Calu3 (cell line): Measurements from ENCODE around the gene MILR1. TPM values are rescaled to one million over a fixed set of nuclear protein-coding genes. Genes with fewer than 3 reads are reported as not detected.
A peak's percentile ranks its signal among the peaks of the same experiment; 100 is the strongest.

Source experiments
- BruUV-seq: library from RNA; stranded (reverse); fragments of 400-500 nt; replicated peaks from 2 replicates; lab custom pipeline; 2021; lab: Mats Ljungman, UMichigan
- CTCF ChIA-PET: fragments of 300-600 bp; sonication (Branson Sonifier 250); formaldehyde crosslinking; loops from one replicate; lab custom pipeline; 2022; ENCODE audit warnings: antibody characterized with exemption; lab: Charles Lee
- DNase-seq: peaks from one replicate; pipeline ENCODE4 v3.0.0; 2022
- H3K27ac Mint-ChIP-seq: one replicate; pipeline ENCODE4 v1.8.0; 2022; ENCODE audit warnings: mixed read lengths; ENCODE audit not compliant: unreplicated experiment
- H3K27me3 Mint-ChIP-seq: one replicate; pipeline ENCODE4 v1.8.0; 2022; ENCODE audit warnings: mixed read lengths; ENCODE audit not compliant: unreplicated experiment
- H3K36me3 Mint-ChIP-seq: one replicate; pipeline ENCODE4 v1.8.0; 2022; ENCODE audit warnings: mild to moderate bottlenecking, moderate library complexity, mixed read lengths; ENCODE audit not compliant: insufficient read depth, unreplicated experiment
- H3K4me1 Mint-ChIP-seq: one replicate; pipeline ENCODE4 v1.8.0; 2022; ENCODE audit warnings: mild to moderate bottlenecking, low read depth, mixed read lengths; ENCODE audit not compliant: unreplicated experiment
- H3K4me3 Mint-ChIP-seq: one replicate; pipeline ENCODE4 v1.8.0; 2022; ENCODE audit warnings: mild to moderate bottlenecking, low read depth, moderate library complexity, mixed read lengths; ENCODE audit not compliant: unreplicated experiment
- H3K9me3 Mint-ChIP-seq: one replicate; pipeline ENCODE4 v1.8.0; 2022; ENCODE audit warnings: low read depth, mixed read lengths; ENCODE audit not compliant: unreplicated experiment
- CTCF ChIP-seq: fragments of 200-600 bp; IDR thresholded peaks from one replicate; pipeline ENCODE4 v1.8.0; 2022; ENCODE audit warnings: antibody characterized with exemption; ENCODE audit not compliant: unreplicated experiment
- intact Hi-C: fragments of 100-400 bp; cut with micrococcal nuclease; formaldehyde crosslinking; loops from one replicate; pipeline ENCODE4 v1.10.0; 2022; ENCODE audit not compliant: unreplicated experiment
- total RNA-seq: library from RNA; stranded (reverse); gene quantifications from 2 replicates; pipeline ENCODE4 v1.2.3, GENCODE V29; 2022

The MILR1 gene
- total RNA-seq, 1 experiment from 2014 or later: 7.6 TPM

- H3K36me3 Mint-ChIP-seq: no peaks in the 10 kb centered on the region
- no peak for TF ChIP-seq CTCF
- no peaks in the 10 kb centered on the region for H3K9me3 Mint-ChIP-seq
- no TSS peak for BruUV-seq
- no peaks in the 10 kb centered on the region for H3K4me1 Mint-ChIP-seq
- CTCF ChIA-PET: interaction anchor here (0.6 to 0.7 kb wide), 2 partner anchors 17 to 918 kb away, joined by 3 read pairs; no protein-coding TSS in a partner anchor
- H3K27ac Mint-ChIP-seq: no peak overlapping the region
- H3K27me3 Mint-ChIP-seq: no peaks in the 10 kb centered on the region
- intact Hi-C loops: no loop called here
- DNase-seq: no peak
- H3K4me3 Mint-ChIP-seq: no peak overlapping the region
Observed at GRCh38 chr17:64401941-64402340, 47.0 kb upstream of the MILR1 start.

GRCh38 chr17:64402469-64402868, 46.4 kb upstream of the MILR1 start:
- Mint-ChIP-seq H3K9me3 (no peaks in the 10 kb centered on the region), H3K36me3 (no peaks in the 10 kb centered on the region), H3K27me3 (no peaks in the 10 kb centered on the region), H3K4me1 (no peaks in the 10 kb centered on the region), H3K27ac (no peak overlapping the region), H3K4me3 (no peak overlapping the region)
- CTCF ChIA-PET: no interaction called here
- no peak for TF ChIP-seq CTCF
- no peak for DNase-seq
- BruUV-seq: no TSS peak
- intact Hi-C loops: no loop called here

- Mint-ChIP-seq H3K27ac (no peak overlapping the region), H3K9me3 (no peaks in the 10 kb centered on the region), H3K4me3 (no peak overlapping the region), H3K27me3 (no peaks in the 10 kb centered on the region), H3K36me3 (no peaks in the 10 kb centered on the region), H3K4me1 (no peaks in the 10 kb centered on the region)
- intact Hi-C loops: no loop called here
- no peak for DNase-seq
- no TSS peak for BruUV-seq
- CTCF ChIA-PET: no interaction called here
- TF ChIP-seq CTCF: no peak
Observed at GRCh38 chr17:64403881-64404460, 44.9 kb upstream of the MILR1 start.

- no peaks in the 10 kb centered on the region for H3K4me1 Mint-ChIP-seq
- no peaks in the 10 kb centered on the region for H3K27me3 Mint-ChIP-seq
- BruUV-seq: no TSS peak
- peak; percentile 19 for DNase-seq
- intact Hi-C loops: no loop called here
- no peak overlapping the region for H3K27ac Mint-ChIP-seq
- CTCF ChIA-PET: no interaction called here
- H3K4me3 Mint-ChIP-seq: no peak overlapping the region
- H3K9me3 Mint-ChIP-seq: no peaks in the 10 kb centered on the region
- no peaks in the 10 kb centered on the region for H3K36me3 Mint-ChIP-seq
- no peak for TF ChIP-seq CTCF
Observed at GRCh38 chr17:64406321-64407200, 42.4 kb upstream of the MILR1 start.
